ENCODE measurements around the gene PRKN. TPM values are rescaled to one million over a fixed set of nuclear protein-coding genes. Genes with fewer than 3 reads are reported as not detected.

Gene PRKN
- polyA plus RNA-seq, 1 donor from 2014 or later, result 1.2 TPM

GRCh38 chr6:161626132-161626676 is 1101.4 kb downstream of the PRKN start:
- no peaks in the 10 kb centered on the region for H3K36me3 ChIP-seq (ENCODE audit: insufficient read depth, low read length)
- no peaks in the 10 kb centered on the region for H3K79me2 ChIP-seq (replicated peaks; ENCODE audit: insufficient read depth, low read length)
- H2AFZ ChIP-seq (ENCODE audit: low read depth, low read length), result no peak overlapping the region
- H3K9me2 ChIP-seq (ENCODE audit: insufficient read depth, low read length), result no peaks in the 10 kb centered on the region
- no peaks in the 10 kb centered on the region for H3K9me3 ChIP-seq (ENCODE audit: low read length)
- H3F3A ChIP-seq (ENCODE audit: insufficient read depth, low read length, poor library complexity, severe bottlenecking), result no peaks in the 10 kb centered on the region
- H3K4me2 ChIP-seq (ENCODE audit: low read length), result no peak overlapping the region
- H3K27ac ChIP-seq (ENCODE audit: low read length), result no peak overlapping the region
- H3K9ac ChIP-seq (ENCODE audit: low read length), result no peak overlapping the region
- no peak for TF ChIP-seq REST (IDR thresholded peaks at IDR 0.05; ENCODE audit: borderline replicate concordance)
- no peak for TF ChIP-seq MXI1 (conservative IDR thresholded peaks at IDR 0.05; ENCODE audit: poor library complexity, severe bottlenecking)
- TF ChIP-seq TAF1 (IDR thresholded peaks at IDR 0.05; ENCODE audit: low read depth), result no peak
- TF ChIP-seq POLR2AphosphoS5 (IDR thresholded peaks at IDR 0.05), result no peak
- TF ChIP-seq EP300 (conservative IDR thresholded peaks at IDR 0.05; ENCODE audit: poor library complexity, severe bottlenecking), result no peak
- no peak for TF ChIP-seq CTCF (IDR thresholded peaks at IDR 0.05; ENCODE audit: poor library complexity, severe bottlenecking)
- no peak for TF ChIP-seq SMC3 (conservative IDR thresholded peaks at IDR 0.05; ENCODE audit: poor library complexity)
- no peak for TF ChIP-seq EZH2 (IDR thresholded peaks at IDR 0.05; ENCODE audit: borderline replicate concordance, insufficient read depth, low read length, poor library complexity, severe bottlenecking)
- TF ChIP-seq RAD21 (conservative IDR thresholded peaks at IDR 0.05), result no peak
- H3K27me3 ChIP-seq (ENCODE audit: insufficient read depth, low read depth, low read length), result no peaks in the 10 kb centered on the region
- no peaks in the 10 kb centered on the region for H4K20me1 ChIP-seq (ENCODE audit: insufficient read depth)
- no peak overlapping the region for H3K4me3 ChIP-seq (ENCODE audit: low read length)

- TF ChIP-seq CTCF (IDR thresholded peaks at IDR 0.05; ENCODE audit: poor library complexity, severe bottlenecking), result no peak
- Histone ChIP-seq H3K27ac (ENCODE audit: low read length) (no peak overlapping the region), H3K4me3 (ENCODE audit: low read length) (no peak overlapping the region), H3K27me3 (ENCODE audit: insufficient read depth, low read depth, low read length) (no peaks in the 10 kb centered on the region), H3K4me2 (ENCODE audit: low read length) (no peak overlapping the region), H3K9ac (ENCODE audit: low read length) (no peak overlapping the region), H2AFZ (ENCODE audit: low read depth, low read length) (no peak overlapping the region), H3K79me2 (replicated peaks; ENCODE audit: insufficient read depth, low read length) (no peaks in the 10 kb centered on the region), H4K20me1 (ENCODE audit: insufficient read depth) (no peaks in the 10 kb centered on the region), H3K36me3 (ENCODE audit: insufficient read depth, low read length) (no peaks in the 10 kb centered on the region), H3F3A (ENCODE audit: insufficient read depth, low read length, poor library complexity, severe bottlenecking) (no peaks in the 10 kb centered on the region), H3K9me3 (ENCODE audit: low read length) (no peaks in the 10 kb centered on the region), H3K9me2 (ENCODE audit: insufficient read depth, low read length) (no peaks in the 10 kb centered on the region)
Measured at GRCh38 chr6:161624111-161624510, 1103.5 kb downstream of the PRKN start.

Data from neural cell (in vitro differentiated cells).